ENCODE measurements around the gene ESPNL.

ESPNL gene

GRCh38 chr2:238171575-238172187 lies 71.5 kb downstream of the ESPNL start:
- DNase-seq (ENCODE audit: low spot score) = no peak

GRCh38 chr2:238172439-238172838 lies 72.3 kb downstream of the ESPNL start:
- no peak for DNase-seq (ENCODE audit: low spot score)

GRCh38 chr2:238173692-238174091 lies 73.6 kb downstream of the ESPNL start:
- DNase-seq (ENCODE audit: low spot score) = no peak

- DNase-seq (ENCODE audit: low spot score) = no peak
Observed at GRCh38 chr2:238174291-238174690, 74.2 kb downstream of the ESPNL start.

- no peak for DNase-seq (ENCODE audit: low spot score)
Observed at GRCh38 chr2:238174701-238175100, 74.6 kb downstream of the ESPNL start.

GRCh38 chr2:238176613-238177012 lies 76.5 kb downstream of the ESPNL start:
- DNase-seq (ENCODE audit: low spot score) = no peak

GRCh38 chr2:238180554-238180953 lies 80.4 kb downstream of the ESPNL start:
- no peak for DNase-seq (ENCODE audit: low spot score)

- no peak for DNase-seq (ENCODE audit: low spot score)
Observed at GRCh38 chr2:238182362-238182761, 82.2 kb downstream of the ESPNL start.
